K562 (cell line): ENCODE results near the gene SH3D19. TPM values are rescaled to one million over a fixed set of nuclear protein-coding genes. Genes with fewer than 3 reads are reported as not detected.

Source experiments
- ATAC-seq: fragments of 200-7000 bp; cut with Tn5 transposase; 3 replicates; pipeline ENCODE4 v1.9.1; 2020; ENCODE audit warnings: moderate library complexity
- BruUV-seq: library from RNA; stranded (reverse); fragments of 400-500 nt; replicated peaks from 2 replicates; lab custom pipeline; 2021; lab: Mats Ljungman, UMichigan
- CTCF ChIA-PET: fragments of 300-600 bp; formaldehyde crosslinking; extraction: SDS; loops from one replicate; lab custom pipeline; 2021; ENCODE audit warnings: low intra/inter-chr PET ratio; lab: Yijun Ruan, JAX
- POLR2A ChIA-PET: fragments of 300-600, 350-650 bp; sonication (Branson Sonifier 250); formaldehyde crosslinking; extraction: SDS; loops from one replicate; lab custom pipeline; 2021; ENCODE audit warnings: antibody characterized with exemption, inconsistent platforms; lab: Yijun Ruan, JAX
- DNase-seq, 4 experiments: peaks; one replicate each; pipeline versions ENCODE4 v3.0.0 to v3.0.0-alpha.2; 2011 to 2018; ENCODE audit warnings: low spot score in 3 of 4, mixed read lengths in 3 of 4; ENCODE audit errors: extremely low read depth in 1 of 4
- FAIRE-seq: peaks from 2 replicates; lab custom pipeline; 2011; peaks lifted over from hg19 to GRCh38; lab: Jason Lieb, UNC
- H2AFZ ChIP-seq: 2 replicates; pipeline ENCODE4 v1.6.0; 2011; ENCODE audit warnings: low read depth, low read length, control low read depth, inconsistent platforms
- H3K27ac ChIP-seq: fragments of 200-600 bp; 3 replicates; pipeline ENCODE4 v1.8.0; 2011; ENCODE audit warnings: low read depth, mild to moderate bottlenecking, control low read depth, inconsistent platforms, low read length, moderate library complexity, mixed read lengths; ENCODE audit errors: extremely low read depth
- H3K27me3 ChIP-seq, 2 experiments: fragments of 300-600 bp in 1 of 2; 2 replicates in 1 of 2; 3 replicates in 1 of 2; pipeline versions ENCODE4 v1.6.0 to v1.8.0; 2011; ENCODE audit warnings: inconsistent platforms in 2 of 2, low read length in 2 of 2, mild to moderate bottlenecking in 1 of 2, mixed read lengths in 1 of 2, moderate library complexity in 1 of 2; ENCODE audit not compliant: control insufficient read depth in 2 of 2, insufficient read depth in 2 of 2
- H3K36me3 ChIP-seq: fragments of 300-600 bp; 3 replicates; pipeline ENCODE4 v1.8.0; 2011; ENCODE audit warnings: mild to moderate bottlenecking, low read length, inconsistent platforms; ENCODE audit not compliant: control insufficient read depth, insufficient read depth
- H3K4me1 ChIP-seq, 2 experiments: fragments of 200-600 bp in 1 of 2; replicated peaks in 1 of 2; 2 replicates in 1 of 2; 3 replicates in 1 of 2; pipeline versions ENCODE4 v1.5.1 to v1.8.0; 2011; ENCODE audit warnings: inconsistent platforms in 2 of 2, low read length in 2 of 2, mild to moderate bottlenecking in 1 of 2, mixed read lengths in 1 of 2, moderate library complexity in 1 of 2; ENCODE audit not compliant: control insufficient read depth in 2 of 2, insufficient read depth in 2 of 2
- H3K4me2 ChIP-seq: 2 replicates; pipeline ENCODE4 v1.6.1; 2011; ENCODE audit warnings: low read length, control low read depth, inconsistent platforms, mixed read lengths; ENCODE audit not compliant: insufficient read depth
- H3K4me3 ChIP-seq: fragments of 200-600 bp; sonication (generic), shearing (Covaris generic); 2 replicates; pipeline ENCODE4 v1.5.1; 2016; ENCODE audit warnings: control low read depth, inconsistent platforms
- H3K79me2 ChIP-seq: fragments of 200-600 bp; 3 replicates; pipeline ENCODE4 v1.8.0; 2011; ENCODE audit warnings: low read length, inconsistent platforms; ENCODE audit not compliant: control insufficient read depth, insufficient read depth
- H3K9ac ChIP-seq, 2 experiments: 2 replicates each; pipeline versions ENCODE4 v1.6.0 to v1.6.1; 2011; ENCODE audit warnings: low read depth in 2 of 2, low read length in 2 of 2, control low read depth in 1 of 2, inconsistent platforms in 1 of 2, mild to moderate bottlenecking in 1 of 2, mixed read lengths in 1 of 2; ENCODE audit not compliant: insufficient read depth in 1 of 2
- H3K9me1 ChIP-seq: one replicate; pipeline ENCODE4 v1.6.0; 2011; ENCODE audit warnings: inconsistent platforms, mild to moderate bottlenecking, low read length, moderate library complexity; ENCODE audit not compliant: control insufficient read depth, insufficient read depth
- H3K9me3 ChIP-seq: replicated peaks from 2 replicates; pipeline ENCODE4 v1.5.1; 2011; ENCODE audit warnings: low read depth, low read length, inconsistent platforms; ENCODE audit not compliant: control insufficient read depth, insufficient read depth
- H4K20me1 ChIP-seq: replicated peaks from 2 replicates; pipeline ENCODE4 v1.6.1; 2011; ENCODE audit warnings: low read length, inconsistent platforms, mixed read lengths; ENCODE audit not compliant: control insufficient read depth, insufficient read depth
- ESRRB ChIP-seq: fragments of 250-450 bp; sonication (Bioruptor Pico); IDR thresholded peaks from 2 replicates; pipeline ENCODE4 v1.5.0; 2020; ENCODE audit warnings: mild to moderate bottlenecking, moderate library complexity, borderline replicate concordance
- NCOA2 ChIP-seq, 2 experiments: fragments of 450-650 bp; IDR thresholded peaks; 2 replicates each; pipeline ENCODE4 v1.6.1; 2018; ENCODE audit warnings: mild to moderate bottlenecking in 2 of 2, moderate library complexity in 1 of 2; ENCODE audit not compliant: partially characterized antibody in 2 of 2
- PHF20 ChIP-seq: fragments of 450-650 bp; IDR thresholded peaks from 2 replicates; pipeline ENCODE4 v1.6.1; 2018; ENCODE audit not compliant: partially characterized antibody
- ZNF146 ChIP-seq: IDR thresholded peaks from one replicate; pipeline ENCODE4 v1.6.1; 2018; ENCODE audit warnings: missing compliant biosample characterization; ENCODE audit not compliant: unreplicated experiment
- ZNF197 ChIP-seq: fragments of 200-800 bp; sonication (Bioruptor generic); IDR thresholded peaks from 2 replicates; pipeline ENCODE4 v1.6.1; 2016; ENCODE audit warnings: low read depth, missing genetic modification characterization, missing compliant biosample characterization
- ZNF324 ChIP-seq: fragments of 250-450 bp; sonication (Bioruptor Pico); IDR thresholded peaks from 2 replicates; pipeline ENCODE4 v1.4.0; 2020; ENCODE audit warnings: mild to moderate bottlenecking
- WGBS: fragments of 100-300 bp; shearing (Covaris generic); methylation state at CpG from one replicate; pipeline ENCODE4 v1.1.6; 2016; ENCODE audit warnings: low coverage, mixed read lengths; ENCODE audit not compliant: insufficient coverage; ENCODE audit errors: missing lambda C conversion rate; 5-methylcytosine and 5-hydroxymethylcytosine counted together
- in situ Hi-C: fragments of 300-500 bp; cut with MboI; formaldehyde crosslinking; loops from 4 replicates; pipeline ENCODE4 v1.15.0; 2018; ENCODE audit warnings: inconsistent platforms, mixed read lengths
- intact Hi-C: fragments of 100-400 bp; cut with micrococcal nuclease; formaldehyde crosslinking; loops from 2 replicates; pipeline ENCODE4 v1.14.2; 2022
- polyA plus RNA-seq, 8 experiments: library from polyadenylated mRNA; depleted of rRNA in 4 of 8; stranded (reverse) in 5 of 8; unstranded in 3 of 8; fragments of >200 nt; fragmentation: Nextera tagmentation in 2 of 8; fragmentation: Illumina TruSeq in 1 of 8; extraction: Ambion mirVana in 2 of 8; extraction: Trizol in 1 of 8; gene quantifications; 2 replicates each; pipeline versions ENCODE4 v1.2.1 to v1.2.3, GENCODE V29; 2011 to 2014; ENCODE audit warnings: inconsistent platforms in 1 of 8, missing spikeins in 1 of 8
- total RNA-seq, 7 experiments: library from RNA; depleted of rRNA in 6 of 7; stranded (reverse); fragments of >200 nt in 6 of 7; fragmentation: Illumina TruSeq in 2 of 7; extraction: Trizol in 2 of 7; gene quantifications; 2 replicates each; pipeline versions ENCODE4 v1.2.1 to v1.2.3, GENCODE V29; 2011 to 2021; ENCODE audit warnings: low replicate concordance in 1 of 7
- TF ChIP-seq, protein P1 (sequence below): fragments of 450-650 bp; formaldehyde crosslinking; conservative IDR thresholded peaks from 2 replicates; pipeline ENCODE4 v1.4.0; 2022; ENCODE audit warnings: mild to moderate bottlenecking, missing genetic modification characterization
- TF ChIP-seq, protein P2 (sequence below): sonication (generic); formaldehyde crosslinking; IDR thresholded peaks from 2 replicates; pipeline ENCODE4 v1.8.0; 2023; ENCODE audit warnings: mild to moderate bottlenecking, missing genetic modification reagents
- TF ChIP-seq, protein P3 (sequence below), 2 experiments: fragments of 450-650 bp in 1 of 2; IDR thresholded peaks; 2 replicates each; pipeline ENCODE4 v1.6.1; 2011 to 2017; ENCODE audit warnings: low read depth in 2 of 2, antibody characterized with exemption in 1 of 2, borderline replicate concordance in 1 of 2, low read length in 1 of 2, mild to moderate bottlenecking in 1 of 2, mixed read lengths in 1 of 2; ENCODE audit not compliant: control insufficient read depth in 1 of 2
- TF ChIP-seq, protein P4 (sequence below): fragments of 150-350 bp; IDR thresholded peaks from 2 replicates; pipeline ENCODE4 v1.6.1; 2014; ENCODE audit warnings: low read depth, mild to moderate bottlenecking, low read length, borderline replicate concordance

Gene SH3D19
- total and polyA plus RNA-seq, 9 of the 15 experiments (the other 6 are each of a cell fraction or from before 2014, with no cell fraction given) = 0.42 to 2.2 (median 1.1) TPM; not detected in 6

DNA sequence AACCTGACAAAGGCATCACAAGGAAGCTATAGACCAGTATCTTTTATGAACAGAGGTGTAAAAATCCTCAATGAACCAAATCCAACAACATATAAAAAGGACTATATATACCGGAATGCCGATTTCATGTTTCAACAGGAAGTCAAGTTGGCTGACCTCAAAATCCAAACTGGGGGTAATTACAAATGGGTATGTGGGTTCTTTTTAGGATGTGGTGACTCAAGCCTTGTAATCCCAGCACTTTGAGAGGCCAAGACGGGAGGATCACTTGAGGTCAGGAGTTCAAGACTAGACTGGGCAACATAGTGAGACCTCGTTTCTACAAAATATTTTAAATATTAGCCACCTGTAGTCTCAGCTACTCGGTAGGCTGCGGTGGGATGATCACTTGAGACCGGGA lies 38.0 kb downstream of the SH3D19 start:
- H3K9me3 ChIP-seq = no peaks in the 10 kb centered on the region
- no peak overlapping the region for H2AFZ ChIP-seq
- ChIA-PET CTCF (no interaction called here), POLR2A (no interaction called here)
- BruUV-seq = no TSS peak
- no peaks in the 10 kb centered on the region for H3K27me3 ChIP-seq
- H3K4me2 ChIP-seq = no peak overlapping the region
- no peak overlapping the region for H3K4me3 ChIP-seq
- no peaks in the 10 kb centered on the region for H3K36me3 ChIP-seq
- ATAC-seq (no peak), DNase-seq (no peak), FAIRE-seq (no peak)
- intact Hi-C loops (no loop called here), in situ Hi-C loops (no loop called here)
- no peak overlapping the region for H3K9ac ChIP-seq
- no peaks in the 10 kb centered on the region for H3K79me2 ChIP-seq
- no peaks in the 10 kb centered on the region for H4K20me1 ChIP-seq
- H3K27ac ChIP-seq = no peak overlapping the region
- H3K9me1 ChIP-seq = no peaks in the 10 kb centered on the region
- 2% methylated on average over 7 of the region's 7 CpGs for WGBS
- no peaks in the 10 kb centered on the region for H3K4me1 ChIP-seq
- TF ChIP-seq NCOA2 (IDR thresholded peaks at IDR 0.05; ENCODE audit: partially characterized antibody in 2 of 2) = no peak
- TF ChIP-seq, protein P1, sequence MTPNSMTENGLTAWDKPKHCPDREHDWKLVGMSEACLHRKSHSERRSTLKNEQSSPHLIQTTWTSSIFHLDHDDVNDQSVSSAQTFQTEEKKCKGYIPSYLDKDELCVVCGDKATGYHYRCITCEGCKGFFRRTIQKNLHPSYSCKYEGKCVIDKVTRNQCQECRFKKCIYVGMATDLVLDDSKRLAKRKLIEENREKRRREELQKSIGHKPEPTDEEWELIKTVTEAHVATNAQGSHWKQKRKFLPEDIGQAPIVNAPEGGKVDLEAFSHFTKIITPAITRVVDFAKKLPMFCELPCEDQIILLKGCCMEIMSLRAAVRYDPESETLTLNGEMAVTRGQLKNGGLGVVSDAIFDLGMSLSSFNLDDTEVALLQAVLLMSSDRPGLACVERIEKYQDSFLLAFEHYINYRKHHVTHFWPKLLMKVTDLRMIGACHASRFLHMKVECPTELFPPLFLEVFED (CRISPR knock-in tag) = no peak
- TF ChIP-seq, protein P2, sequence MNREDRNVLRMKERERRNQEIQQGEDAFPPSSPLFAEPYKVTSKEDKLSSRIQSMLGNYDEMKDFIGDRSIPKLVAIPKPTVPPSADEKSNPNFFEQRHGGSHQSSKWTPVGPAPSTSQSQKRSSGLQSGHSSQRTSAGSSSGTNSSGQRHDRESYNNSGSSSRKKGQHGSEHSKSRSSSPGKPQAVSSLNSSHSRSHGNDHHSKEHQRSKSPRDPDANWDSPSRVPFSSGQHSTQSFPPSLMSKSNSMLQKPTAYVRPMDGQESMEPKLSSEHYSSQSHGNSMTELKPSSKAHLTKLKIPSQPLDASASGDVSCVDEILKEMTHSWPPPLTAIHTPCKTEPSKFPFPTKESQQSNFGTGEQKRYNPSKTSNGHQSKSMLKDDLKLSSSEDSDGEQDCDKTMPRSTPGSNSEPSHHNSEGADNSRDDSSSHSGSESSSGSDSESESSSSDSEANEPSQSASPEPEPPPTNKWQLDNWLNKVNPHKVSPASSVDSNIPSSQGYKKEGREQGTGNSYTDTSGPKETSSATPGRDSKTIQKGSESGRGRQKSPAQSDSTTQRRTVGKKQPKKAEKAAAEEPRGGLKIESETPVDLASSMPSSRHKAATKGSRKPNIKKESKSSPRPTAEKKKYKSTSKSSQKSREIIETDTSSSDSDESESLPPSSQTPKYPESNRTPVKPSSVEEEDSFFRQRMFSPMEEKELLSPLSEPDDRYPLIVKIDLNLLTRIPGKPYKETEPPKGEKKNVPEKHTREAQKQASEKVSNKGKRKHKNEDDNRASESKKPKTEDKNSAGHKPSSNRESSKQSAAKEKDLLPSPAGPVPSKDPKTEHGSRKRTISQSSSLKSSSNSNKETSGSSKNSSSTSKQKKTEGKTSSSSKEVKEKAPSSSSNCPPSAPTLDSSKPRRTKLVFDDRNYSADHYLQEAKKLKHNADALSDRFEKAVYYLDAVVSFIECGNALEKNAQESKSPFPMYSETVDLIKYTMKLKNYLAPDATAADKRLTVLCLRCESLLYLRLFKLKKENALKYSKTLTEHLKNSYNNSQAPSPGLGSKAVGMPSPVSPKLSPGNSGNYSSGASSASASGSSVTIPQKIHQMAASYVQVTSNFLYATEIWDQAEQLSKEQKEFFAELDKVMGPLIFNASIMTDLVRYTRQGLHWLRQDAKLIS (CRISPR knock-in tag) = no peak
- TF ChIP-seq ESRRB (CRISPR knock-in tag) = no peak
- TF ChIP-seq PHF20 = no peak
- TF ChIP-seq, protein P3, sequence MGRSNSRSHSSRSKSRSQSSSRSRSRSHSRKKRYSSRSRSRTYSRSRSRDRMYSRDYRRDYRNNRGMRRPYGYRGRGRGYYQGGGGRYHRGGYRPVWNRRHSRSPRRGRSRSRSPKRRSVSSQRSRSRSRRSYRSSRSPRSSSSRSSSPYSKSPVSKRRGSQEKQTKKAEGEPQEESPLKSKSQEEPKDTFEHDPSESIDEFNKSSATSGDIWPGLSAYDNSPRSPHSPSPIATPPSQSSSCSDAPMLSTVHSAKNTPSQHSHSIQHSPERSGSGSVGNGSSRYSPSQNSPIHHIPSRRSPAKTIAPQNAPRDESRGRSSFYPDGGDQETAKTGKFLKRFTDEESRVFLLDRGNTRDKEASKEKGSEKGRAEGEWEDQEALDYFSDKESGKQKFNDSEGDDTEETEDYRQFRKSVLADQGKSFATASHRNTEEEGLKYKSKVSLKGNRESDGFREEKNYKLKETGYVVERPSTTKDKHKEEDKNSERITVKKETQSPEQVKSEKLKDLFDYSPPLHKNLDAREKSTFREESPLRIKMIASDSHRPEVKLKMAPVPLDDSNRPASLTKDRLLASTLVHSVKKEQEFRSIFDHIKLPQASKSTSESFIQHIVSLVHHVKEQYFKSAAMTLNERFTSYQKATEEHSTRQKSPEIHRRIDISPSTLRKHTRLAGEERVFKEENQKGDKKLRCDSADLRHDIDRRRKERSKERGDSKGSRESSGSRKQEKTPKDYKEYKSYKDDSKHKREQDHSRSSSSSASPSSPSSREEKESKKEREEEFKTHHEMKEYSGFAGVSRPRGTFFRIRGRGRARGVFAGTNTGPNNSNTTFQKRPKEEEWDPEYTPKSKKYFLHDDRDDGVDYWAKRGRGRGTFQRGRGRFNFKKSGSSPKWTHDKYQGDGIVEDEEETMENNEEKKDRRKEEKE (IDR thresholded peaks at IDR 0.05; ENCODE audit: borderline replicate concordance in 1 of 2, control insufficient read depth in 1 of 2, low read depth in 2 of 2, low read length in 1 of 2) = no peak
- no peak for TF ChIP-seq ZNF197
- no peak for TF ChIP-seq ZNF146 (CRISPR knock-in tag)
- TF ChIP-seq, protein P4, sequence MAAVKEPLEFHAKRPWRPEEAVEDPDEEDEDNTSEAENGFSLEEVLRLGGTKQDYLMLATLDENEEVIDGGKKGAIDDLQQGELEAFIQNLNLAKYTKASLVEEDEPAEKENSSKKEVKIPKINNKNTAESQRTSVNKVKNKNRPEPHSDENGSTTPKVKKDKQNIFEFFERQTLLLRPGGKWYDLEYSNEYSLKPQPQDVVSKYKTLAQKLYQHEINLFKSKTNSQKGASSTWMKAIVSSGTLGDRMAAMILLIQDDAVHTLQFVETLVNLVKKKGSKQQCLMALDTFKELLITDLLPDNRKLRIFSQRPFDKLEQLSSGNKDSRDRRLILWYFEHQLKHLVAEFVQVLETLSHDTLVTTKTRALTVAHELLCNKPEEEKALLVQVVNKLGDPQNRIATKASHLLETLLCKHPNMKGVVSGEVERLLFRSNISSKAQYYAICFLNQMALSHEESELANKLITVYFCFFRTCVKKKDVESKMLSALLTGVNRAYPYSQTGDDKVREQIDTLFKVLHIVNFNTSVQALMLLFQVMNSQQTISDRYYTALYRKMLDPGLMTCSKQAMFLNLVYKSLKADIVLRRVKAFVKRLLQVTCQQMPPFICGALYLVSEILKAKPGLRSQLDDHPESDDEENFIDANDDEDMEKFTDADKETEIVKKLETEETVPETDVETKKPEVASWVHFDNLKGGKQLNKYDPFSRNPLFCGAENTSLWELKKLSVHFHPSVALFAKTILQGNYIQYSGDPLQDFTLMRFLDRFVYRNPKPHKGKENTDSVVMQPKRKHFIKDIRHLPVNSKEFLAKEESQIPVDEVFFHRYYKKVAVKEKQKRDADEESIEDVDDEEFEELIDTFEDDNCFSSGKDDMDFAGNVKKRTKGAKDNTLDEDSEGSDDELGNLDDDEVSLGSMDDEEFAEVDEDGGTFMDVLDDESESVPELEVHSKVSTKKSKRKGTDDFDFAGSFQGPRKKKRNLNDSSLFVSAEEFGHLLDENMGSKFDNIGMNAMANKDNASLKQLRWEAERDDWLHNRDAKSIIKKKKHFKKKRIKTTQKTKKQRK = no peak
- no peak for TF ChIP-seq ZNF324
